HEK293 (cell line): ENCODE data around the gene KLHL6.

Experiments
- CTCF ChIA-PET: fragments of 350-600 bp; formaldehyde crosslinking; extraction: SDS; loops from one replicate; lab custom pipeline; 2021; ENCODE audit warnings: antibody characterized with exemption; lab: Yijun Ruan, JAX
- POLR2A ChIA-PET: fragments of 300-600 bp; formaldehyde crosslinking; extraction: SDS; loops from one replicate; lab custom pipeline; 2020; ENCODE audit warnings: antibody characterized with exemption, inconsistent platforms; lab: Yijun Ruan, JAX
- H3K27ac ChIP-seq: fragments of 200-500 bp; sonication (Bioruptor generic); 2 replicates; pipeline ENCODE4 v1.5.1; 2014; ENCODE audit warnings: low read depth, low read length, control low read depth, inconsistent platforms; ENCODE audit errors: extremely low read depth
- H3K36me3 ChIP-seq, 2 experiments: fragments of 200-500 bp in 1 of 2; sonication (Bioruptor generic) in 1 of 2; 1 replicate in 1 of 2; 2 replicates in 1 of 2; pipeline ENCODE4 v1.5.1; 2014 to 2017; ENCODE audit warnings: inconsistent platforms in 2 of 2, low read length in 2 of 2; ENCODE audit not compliant: control insufficient read depth in 2 of 2, insufficient read depth in 1 of 2
- H3K4me1 ChIP-seq: fragments of 200-500 bp; sonication (Bioruptor generic); 2 replicates; pipeline ENCODE4 v1.5.1; 2014; ENCODE audit warnings: mild to moderate bottlenecking, low read length, inconsistent platforms; ENCODE audit not compliant: control insufficient read depth, insufficient read depth
- H3K4me3 ChIP-seq: 2 replicates; pipeline ENCODE4 v1.5.1; 2011; ENCODE audit warnings: low read depth, mild to moderate bottlenecking, control low read depth, low read length, moderate library complexity
- H3K9me3 ChIP-seq: fragments of 200-500 bp; sonication (Bioruptor generic); 2 replicates; pipeline ENCODE4 v1.5.1; 2014; ENCODE audit warnings: low read depth, low read length, inconsistent platforms; ENCODE audit not compliant: control insufficient read depth, insufficient read depth
- EGR2 ChIP-seq: fragments of 450-650 bp; formaldehyde crosslinking; IDR thresholded peaks from 2 replicates; pipeline ENCODE4 v1.5.1; 2016; ENCODE audit warnings: low read depth, missing biosample characterization, missing genetic modification characterization
- KLF1 ChIP-seq: fragments of 450-650 bp; formaldehyde crosslinking; IDR thresholded peaks from 2 replicates; pipeline ENCODE4 v1.5.1; 2016; ENCODE audit warnings: missing biosample characterization, missing genetic modification characterization
- KLF8 ChIP-seq: fragments of 450-650 bp; formaldehyde crosslinking; IDR thresholded peaks from 2 replicates; pipeline ENCODE4 v1.5.1; 2016; ENCODE audit warnings: missing biosample characterization, missing genetic modification characterization
- TCF7L2 ChIP-seq: IDR thresholded peaks from 2 replicates; pipeline ENCODE4 v1.6.1; 2011; ENCODE audit warnings: low read depth, mild to moderate bottlenecking, inconsistent platforms, low read length, moderate library complexity, borderline replicate concordance
- TSHZ1 ChIP-seq: fragments of 450-650 bp; formaldehyde crosslinking; IDR thresholded peaks from 2 replicates; pipeline ENCODE4 v1.5.1; 2016; ENCODE audit warnings: missing biosample characterization, missing genetic modification characterization, borderline replicate concordance
- ZBTB20 ChIP-seq: fragments of 450-650 bp; formaldehyde crosslinking; IDR thresholded peaks from 2 replicates; pipeline ENCODE4 v1.5.1; 2016; ENCODE audit warnings: missing biosample characterization, missing genetic modification characterization
- ZNF121 ChIP-seq: fragments of 450-650 bp; formaldehyde crosslinking; IDR thresholded peaks from 2 replicates; pipeline ENCODE4 v1.5.1; 2016; ENCODE audit warnings: missing biosample characterization, missing genetic modification characterization
- ZNF140 ChIP-seq: fragments of 450-650 bp; formaldehyde crosslinking; IDR thresholded peaks from 2 replicates; pipeline ENCODE4 v1.5.1; 2016; ENCODE audit warnings: missing biosample characterization, missing genetic modification characterization
- ZNF174 ChIP-seq: fragments of 450-650 bp; formaldehyde crosslinking; IDR thresholded peaks from 2 replicates; pipeline ENCODE4 v1.5.0; 2017; ENCODE audit warnings: missing biosample characterization, mild to moderate bottlenecking, missing genetic modification characterization
- ZNF18 ChIP-seq: fragments of 450-650 bp; formaldehyde crosslinking; IDR thresholded peaks from 2 replicates; pipeline ENCODE4 v1.5.1; 2016; ENCODE audit warnings: missing biosample characterization, missing genetic modification characterization
- ZNF184 ChIP-seq: fragments of 450-650 bp; IDR thresholded peaks from 2 replicates; pipeline ENCODE4 v1.5.1; 2018; ENCODE audit warnings: missing biosample characterization, mild to moderate bottlenecking, missing genetic modification characterization
- ZNF214 ChIP-seq: fragments of 450-650 bp; formaldehyde crosslinking; IDR thresholded peaks from 2 replicates; pipeline ENCODE4 v1.5.1; 2017; ENCODE audit warnings: missing biosample characterization, mild to moderate bottlenecking, missing genetic modification characterization, borderline replicate concordance
- ZNF274 ChIP-seq, 2 experiments: fragments of 200-500 bp in 1 of 2; fragments of 450-650 bp in 1 of 2; sonication (Bioruptor generic) in 1 of 2; formaldehyde crosslinking in 1 of 2; IDR thresholded peaks; 2 replicates each; pipeline versions ENCODE4 v1.5.1 to v1.6.1; 2014 to 2016; ENCODE audit warnings: borderline replicate concordance in 1 of 2, inconsistent platforms in 1 of 2, low read length in 1 of 2, missing biosample characterization in 1 of 2, missing genetic modification characterization in 1 of 2
- ZNF391 ChIP-seq: fragments of 450-650 bp; formaldehyde crosslinking; IDR thresholded peaks from 2 replicates; pipeline ENCODE4 v1.5.1; 2016; ENCODE audit warnings: low read depth, missing biosample characterization, missing genetic modification characterization, borderline replicate concordance
- ZNF548 ChIP-seq: fragments of 450-650 bp; formaldehyde crosslinking; IDR thresholded peaks from 2 replicates; pipeline ENCODE4 v1.5.1; 2016; ENCODE audit warnings: missing biosample characterization, missing genetic modification characterization
- ZNF580 ChIP-seq: fragments of 450-650 bp; formaldehyde crosslinking; IDR thresholded peaks from 2 replicates; pipeline ENCODE4 v1.5.1; 2016; ENCODE audit warnings: missing biosample characterization, missing genetic modification characterization
- ZNF76 ChIP-seq: fragments of 450-650 bp; formaldehyde crosslinking; IDR thresholded peaks from 2 replicates; pipeline ENCODE4; 2016; ENCODE audit warnings: low read depth, missing biosample characterization, missing genetic modification characterization, borderline replicate concordance
- ZSCAN16 ChIP-seq: fragments of 450-650 bp; formaldehyde crosslinking; IDR thresholded peaks from 2 replicates; pipeline ENCODE4 v1.5.1; 2016; ENCODE audit warnings: missing biosample characterization, missing genetic modification characterization
- TF ChIP-seq, protein P1 (sequence below): fragments of 450-650 bp; formaldehyde crosslinking; IDR thresholded peaks from 2 replicates; pipeline ENCODE4 v1.5.1; 2016; ENCODE audit warnings: missing biosample characterization, missing genetic modification characterization
- TF ChIP-seq, protein P2 (sequence below): fragments of 450-650 bp; IDR thresholded peaks from 2 replicates; pipeline ENCODE4 v1.5.1; 2018; ENCODE audit warnings: missing biosample characterization, mild to moderate bottlenecking, missing genetic modification characterization
- TF ChIP-seq, protein P3 (sequence below): fragments of 450-650 bp; formaldehyde crosslinking; IDR thresholded peaks from 2 replicates; pipeline ENCODE4 v1.5.0; 2017; ENCODE audit warnings: missing biosample characterization, missing genetic modification characterization, borderline replicate concordance
- TF ChIP-seq, protein P4 (sequence below): fragments of 450-650 bp; formaldehyde crosslinking; IDR thresholded peaks from 2 replicates; pipeline ENCODE4 v1.5.1; 2017; ENCODE audit warnings: missing biosample characterization, missing genetic modification characterization

The KLHL6 gene

GRCh38 chr3:183491109-183491922 is 64.2 kb downstream of the KLHL6 start:
- TF ChIP-seq ZNF580 (tag by site-specific recombination) (no peak), KLF8 (tag by site-specific recombination) (no peak), ZSCAN16 (tag by site-specific recombination) (no peak), ZNF391 (tag by site-specific recombination) (no peak), TCF7L2 (no peak), ZNF214 (no peak), ZBTB20 (tag by site-specific recombination) (no peak), ZNF174 (tag by site-specific recombination) (no peak), ZNF140 (tag by site-specific recombination) (no peak), TSHZ1 (no peak), ZNF121 (tag by site-specific recombination) (no peak)
- TF ChIP-seq, protein P1, sequence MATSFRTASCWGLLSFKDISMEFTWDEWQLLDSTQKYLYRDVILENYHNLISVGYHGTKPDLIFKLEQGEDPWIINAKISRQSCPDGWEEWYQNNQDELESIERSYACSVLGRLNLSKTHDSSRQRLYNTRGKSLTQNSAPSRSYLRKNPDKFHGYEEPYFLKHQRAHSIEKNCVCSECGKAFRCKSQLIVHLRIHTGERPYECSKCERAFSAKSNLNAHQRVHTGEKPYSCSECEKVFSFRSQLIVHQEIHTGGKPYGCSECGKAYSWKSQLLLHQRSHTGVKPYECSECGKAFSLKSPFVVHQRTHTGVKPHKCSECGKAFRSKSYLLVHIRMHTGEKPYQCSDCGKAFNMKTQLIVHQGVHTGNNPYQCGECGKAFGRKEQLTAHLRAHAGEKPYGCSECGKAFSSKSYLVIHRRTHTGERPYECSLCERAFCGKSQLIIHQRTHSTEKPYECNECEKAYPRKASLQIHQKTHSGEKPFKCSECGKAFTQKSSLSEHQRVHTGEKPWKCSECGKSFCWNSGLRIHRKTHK (tag by site-specific recombination), result no peak
- TF ChIP-seq, protein P2, sequence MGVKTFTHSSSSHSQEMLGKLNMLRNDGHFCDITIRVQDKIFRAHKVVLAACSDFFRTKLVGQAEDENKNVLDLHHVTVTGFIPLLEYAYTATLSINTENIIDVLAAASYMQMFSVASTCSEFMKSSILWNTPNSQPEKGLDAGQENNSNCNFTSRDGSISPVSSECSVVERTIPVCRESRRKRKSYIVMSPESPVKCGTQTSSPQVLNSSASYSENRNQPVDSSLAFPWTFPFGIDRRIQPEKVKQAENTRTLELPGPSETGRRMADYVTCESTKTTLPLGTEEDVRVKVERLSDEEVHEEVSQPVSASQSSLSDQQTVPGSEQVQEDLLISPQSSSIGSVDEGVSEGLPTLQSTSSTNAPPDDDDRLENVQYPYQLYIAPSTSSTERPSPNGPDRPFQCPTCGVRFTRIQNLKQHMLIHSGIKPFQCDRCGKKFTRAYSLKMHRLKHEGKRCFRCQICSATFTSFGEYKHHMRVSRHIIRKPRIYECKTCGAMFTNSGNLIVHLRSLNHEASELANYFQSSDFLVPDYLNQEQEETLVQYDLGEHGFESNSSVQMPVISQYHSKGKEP, result no peak
- Histone ChIP-seq H3K4me1 (no peaks in the 10 kb centered on the region), H3K36me3 (no peaks in the 10 kb centered on the region), H3K27ac (no peak overlapping the region), H3K9me3 (no peaks in the 10 kb centered on the region), H3K4me3 (no peak overlapping the region)
- ChIA-PET CTCF (no interaction called here), POLR2A (no interaction called here)

DNA sequence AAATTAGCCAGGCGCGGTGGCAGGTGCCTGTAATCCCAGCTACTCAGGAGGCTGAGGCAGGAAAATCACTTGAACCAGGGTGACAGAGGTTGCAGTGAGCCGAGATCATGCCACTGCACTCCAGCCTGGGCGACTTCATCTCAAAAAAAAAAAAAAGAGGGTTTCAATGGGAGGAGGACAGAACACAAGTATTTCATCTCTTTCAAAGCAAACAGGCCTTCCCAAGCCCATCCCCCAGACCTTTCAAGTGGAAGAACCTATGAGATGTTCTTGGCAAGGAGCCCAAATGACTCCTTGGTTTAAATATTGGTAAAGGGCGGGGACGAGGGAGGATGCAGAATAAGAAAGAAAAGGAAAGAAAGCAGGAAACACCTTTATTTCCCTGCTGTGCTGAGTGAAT is 64.9 kb downstream of the KLHL6 start:
- no peak overlapping the region for H3K27ac ChIP-seq
- no peaks in the 10 kb centered on the region for H3K36me3 ChIP-seq
- no peaks in the 10 kb centered on the region for H3K4me1 ChIP-seq
- CTCF ChIA-PET, result interaction anchor here (0.6 kb wide), 1 partner anchor 25 kb away, joined by 7 read pairs; no protein-coding TSS in a partner anchor
- H3K9me3 ChIP-seq, result no peaks in the 10 kb centered on the region
- POLR2A ChIA-PET, result no interaction called here
- H3K4me3 ChIP-seq, result no peak overlapping the region
- TF ChIP-seq, protein P3, sequence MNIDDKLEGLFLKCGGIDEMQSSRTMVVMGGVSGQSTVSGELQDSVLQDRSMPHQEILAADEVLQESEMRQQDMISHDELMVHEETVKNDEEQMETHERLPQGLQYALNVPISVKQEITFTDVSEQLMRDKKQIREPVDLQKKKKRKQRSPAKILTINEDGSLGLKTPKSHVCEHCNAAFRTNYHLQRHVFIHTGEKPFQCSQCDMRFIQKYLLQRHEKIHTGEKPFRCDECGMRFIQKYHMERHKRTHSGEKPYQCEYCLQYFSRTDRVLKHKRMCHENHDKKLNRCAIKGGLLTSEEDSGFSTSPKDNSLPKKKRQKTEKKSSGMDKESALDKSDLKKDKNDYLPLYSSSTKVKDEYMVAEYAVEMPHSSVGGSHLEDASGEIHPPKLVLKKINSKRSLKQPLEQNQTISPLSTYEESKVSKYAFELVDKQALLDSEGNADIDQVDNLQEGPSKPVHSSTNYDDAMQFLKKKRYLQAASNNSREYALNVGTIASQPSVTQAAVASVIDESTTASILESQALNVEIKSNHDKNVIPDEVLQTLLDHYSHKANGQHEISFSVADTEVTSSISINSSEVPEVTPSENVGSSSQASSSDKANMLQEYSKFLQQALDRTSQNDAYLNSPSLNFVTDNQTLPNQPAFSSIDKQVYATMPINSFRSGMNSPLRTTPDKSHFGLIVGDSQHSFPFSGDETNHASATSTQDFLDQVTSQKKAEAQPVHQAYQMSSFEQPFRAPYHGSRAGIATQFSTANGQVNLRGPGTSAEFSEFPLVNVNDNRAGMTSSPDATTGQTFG (tag by site-specific recombination), result no peak
- no peak for TF ChIP-seq ZNF184 (tag by site-specific recombination)
- no peak for TF ChIP-seq ZNF548
- TF ChIP-seq, protein P4, sequence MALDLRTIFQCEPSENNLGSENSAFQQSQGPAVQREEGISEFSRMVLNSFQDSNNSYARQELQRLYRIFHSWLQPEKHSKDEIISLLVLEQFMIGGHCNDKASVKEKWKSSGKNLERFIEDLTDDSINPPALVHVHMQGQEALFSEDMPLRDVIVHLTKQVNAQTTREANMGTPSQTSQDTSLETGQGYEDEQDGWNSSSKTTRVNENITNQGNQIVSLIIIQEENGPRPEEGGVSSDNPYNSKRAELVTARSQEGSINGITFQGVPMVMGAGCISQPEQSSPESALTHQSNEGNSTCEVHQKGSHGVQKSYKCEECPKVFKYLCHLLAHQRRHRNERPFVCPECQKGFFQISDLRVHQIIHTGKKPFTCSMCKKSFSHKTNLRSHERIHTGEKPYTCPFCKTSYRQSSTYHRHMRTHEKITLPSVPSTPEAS (tag by site-specific recombination), result no peak
- no peak for TF ChIP-seq ZNF274 (IDR thresholded peaks at IDR 0.05; ENCODE audit: low read length)
- TF ChIP-seq ZNF274 (tag by site-specific recombination; IDR thresholded peaks at IDR 0.05; ENCODE audit: borderline replicate concordance), result no peak
- TF ChIP-seq ZNF18 (tag by site-specific recombination), result no peak
- no peak for TF ChIP-seq KLF1 (tag by site-specific recombination)
- TF ChIP-seq ZNF76 (tag by site-specific recombination), result no peak
- TF ChIP-seq EGR2 (tag by site-specific recombination), result no peak
